CD14-positive monocyte (primary cell): Measurements from ENCODE around the gene ANKRD65. TPM values are rescaled to one million over a fixed set of nuclear protein-coding genes. Genes with fewer than 3 reads are reported as not detected.

ENCODE experiments used
- DNase-seq, 3 donors: peaks; one replicate each; pipeline ENCODE4 v3.0.0-alpha.2; 2011 to 2022
- H2AFZ ChIP-seq: 2 replicates; pipeline ENCODE4 v1.6.0; 2012; ENCODE audit warnings: mild to moderate bottlenecking, low read depth, low read length, inconsistent platforms; ENCODE audit not compliant: insufficient read depth, poor library complexity, severe bottlenecking
- H3K27ac ChIP-seq, 2 donors: 1 replicate in 1 of 2; 2 replicates in 1 of 2; pipeline ENCODE4 v1.5.1; 2012 to 2013; ENCODE audit warnings: low read length in 2 of 2, control low read depth in 1 of 2, inconsistent platforms in 1 of 2, low read depth in 1 of 2, mild to moderate bottlenecking in 1 of 2
- H3K27me3 ChIP-seq, 2 donors: one replicate each; pipeline versions ENCODE4 v1.6.0 to v1.6.1; 2011 to 2013; ENCODE audit warnings: low read length in 2 of 2; ENCODE audit not compliant: control insufficient read depth in 2 of 2, insufficient read depth in 2 of 2
- H3K36me3 ChIP-seq, 2 donors: replicated peaks in 1 of 2; 1 replicate in 1 of 2; 2 replicates in 1 of 2; pipeline versions ENCODE4 v1.5.1 to v1.6.1; 2012 to 2013; ENCODE audit warnings: low read length in 2 of 2, control low read depth in 1 of 2, inconsistent platforms in 1 of 2, mild to moderate bottlenecking in 1 of 2; ENCODE audit not compliant: insufficient read depth in 2 of 2, control insufficient read depth in 1 of 2
- H3K4me1 ChIP-seq, 2 donors: 1 replicate in 1 of 2; 2 replicates in 1 of 2; pipeline versions ENCODE4 v1.5.1 to v1.6.1; 2012 to 2013; ENCODE audit warnings: low read length in 2 of 2, control low read depth in 1 of 2, inconsistent platforms in 1 of 2, mild to moderate bottlenecking in 1 of 2, moderate library complexity in 1 of 2; ENCODE audit not compliant: insufficient read depth in 2 of 2, control insufficient read depth in 1 of 2
- H3K4me2 ChIP-seq: replicated peaks from 2 replicates; pipeline ENCODE3; 2012; ENCODE audit warnings: low read length, moderate library complexity, mild to moderate bottlenecking; ENCODE audit not compliant: poor library complexity, severe bottlenecking; ENCODE audit errors: extremely low read depth
- H3K4me3 ChIP-seq, 3 experiments: fragments of 200-600 bp in 1 of 3; sonication (generic) in 1 of 3; replicated peaks in 1 of 3; 1 replicate in 2 of 3; 2 replicates in 1 of 3; pipeline ENCODE4 v1.5.1; 2011 to 2013; ENCODE audit warnings: low read length in 3 of 3, mild to moderate bottlenecking in 3 of 3, control low read depth in 2 of 3, low read depth in 2 of 3, inconsistent platforms in 1 of 3, moderate library complexity in 1 of 3
- H3K79me2 ChIP-seq: 2 replicates; pipeline ENCODE4 v1.6.0; 2012; ENCODE audit warnings: mild to moderate bottlenecking, control low read depth, inconsistent platforms, low read length, moderate library complexity; ENCODE audit not compliant: insufficient read depth
- H3K9ac ChIP-seq: 2 replicates; pipeline ENCODE4 v1.6.0; 2017; ENCODE audit warnings: low read length, mild to moderate bottlenecking; ENCODE audit not compliant: insufficient read depth, poor library complexity, severe bottlenecking
- H3K9me3 ChIP-seq, 2 donors: replicated peaks in 1 of 2; 1 replicate in 1 of 2; 2 replicates in 1 of 2; pipeline versions ENCODE4 v1.5.1 to v1.6.1; 2012 to 2013; ENCODE audit warnings: low read length in 2 of 2, control low read depth in 1 of 2; ENCODE audit not compliant: control insufficient read depth in 1 of 2, insufficient read depth in 1 of 2
- H4K20me1 ChIP-seq: 2 replicates; pipeline ENCODE4 v1.6.0; 2012; ENCODE audit warnings: mild to moderate bottlenecking, low read length, control low read depth, moderate library complexity; ENCODE audit not compliant: insufficient read depth
- H3K27ac Mint-ChIP-seq, 7 donors: one replicate each; pipeline ENCODE4 v1.8.0; 2020; ENCODE audit warnings: mild to moderate bottlenecking in 7 of 7, mixed read lengths in 7 of 7, moderate library complexity in 6 of 7, inconsistent platforms in 2 of 7
- H3K27me3 Mint-ChIP-seq, 3 donors: one replicate each; pipeline ENCODE4 v1.8.0; 2021 to 2022; ENCODE audit warnings: low read depth in 3 of 3, mild to moderate bottlenecking in 3 of 3, mixed read lengths in 3 of 3, moderate library complexity in 3 of 3, inconsistent platforms in 1 of 3
- H3K36me3 Mint-ChIP-seq, 2 donors: one replicate each; pipeline ENCODE4 v1.8.0; 2020; ENCODE audit warnings: mixed read lengths in 2 of 2, inconsistent platforms in 1 of 2, mild to moderate bottlenecking in 1 of 2
- H3K4me1 Mint-ChIP-seq: one replicate; pipeline ENCODE4 v1.8.0; 2020; ENCODE audit warnings: mild to moderate bottlenecking, mixed read lengths
- H3K4me3 Mint-ChIP-seq, 2 donors: one replicate each; pipeline ENCODE4 v1.8.0; 2020; ENCODE audit warnings: mild to moderate bottlenecking in 2 of 2, mixed read lengths in 2 of 2, moderate library complexity in 1 of 2
- H3K9me3 Mint-ChIP-seq, 7 donors: one replicate each; pipeline ENCODE4 v1.8.0; 2020 to 2022; ENCODE audit warnings: mixed read lengths in 7 of 7, mild to moderate bottlenecking in 6 of 7, moderate library complexity in 6 of 7, inconsistent platforms in 2 of 7
- WGBS: methylation state at CpG from one replicate; pipeline ENCODE4 v1.1.5; 2013; ENCODE audit warnings: missing lambda C conversion rate; ENCODE audit not compliant: insufficient coverage; 5-methylcytosine and 5-hydroxymethylcytosine counted together
- intact Hi-C, 2 donors: fragments of 100-400 bp; cut with micrococcal nuclease; formaldehyde crosslinking; loops; one replicate each; pipeline versions ENCODE4 v1.15.0 to v1.15.1; 2023
- polyA plus RNA-seq, 3 donors: library from polyadenylated mRNA; depleted of rRNA in 1 of 3; unstranded in 2 of 3; stranded (reverse) in 1 of 3; fragments of 300-500 nt in 2 of 3; fragments of >200 nt in 1 of 3; fragmentation: Illumina TruSeq in 2 of 3; gene quantifications; 1 replicate in 2 of 3; 2 replicates in 1 of 3; pipeline ENCODE4 v1.2.3, GENCODE V29; 2012 to 2021
- TF ChIP-seq, protein P1 (sequence below): fragments of 200-600 bp; IDR thresholded peaks from one replicate; pipeline ENCODE4 v1.8.0; 2022; ENCODE audit warnings: antibody characterized with exemption, mild to moderate bottlenecking

ANKRD65 gene
- polyA plus RNA-seq, 3 donors, result 0.04 TPM; not detected in 2

DNA sequence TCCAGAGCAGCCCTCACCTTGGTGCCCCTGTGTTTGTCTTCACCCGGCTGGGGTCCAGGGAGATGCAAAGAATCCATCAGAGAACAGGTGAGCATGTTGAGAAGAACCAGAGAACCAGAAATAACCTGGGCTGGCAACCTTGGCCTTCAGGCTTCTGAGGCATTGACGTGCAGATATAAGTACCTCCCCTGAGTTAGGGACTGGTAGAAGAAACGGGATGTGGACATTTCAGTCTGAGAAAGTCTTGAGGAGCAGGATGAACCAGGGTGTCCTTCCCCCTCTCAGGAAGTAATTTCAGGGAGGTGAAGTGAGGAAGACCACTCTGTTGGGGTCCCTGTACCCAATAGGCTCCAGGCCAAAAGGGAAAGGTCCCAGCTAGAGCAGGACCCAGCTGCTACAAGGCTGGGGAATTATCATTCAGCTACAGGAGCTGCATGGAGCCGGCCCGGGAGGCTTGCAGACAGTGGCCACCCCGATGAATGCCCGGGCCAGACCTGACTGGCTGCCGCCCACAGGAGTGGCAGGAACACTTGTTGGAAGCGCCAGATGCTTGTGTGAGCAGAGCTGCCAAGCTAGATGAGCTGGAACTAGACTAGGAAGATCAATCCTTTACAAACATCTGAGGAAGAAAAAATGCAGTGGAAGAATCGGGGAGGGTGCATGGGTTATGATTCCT lies 44.4 kb downstream of the ANKRD65 start:
- no peak for DNase-seq
- Histone ChIP-seq H3K36me3 (peaks cover 2 to 18% of the 10 kb centered on the region in 2 donors), H3K27me3 (no peaks in the 10 kb centered on the region), H3K9ac (no peak overlapping the region), H3K79me2 (peaks cover 20% of the 10 kb centered on the region), H3K9me3 (no peaks in the 10 kb centered on the region), H3K4me3 (no peak overlapping the region), H2AFZ (no peak overlapping the region), H3K4me2 (no peak overlapping the region), H3K4me1 (peaks cover 24 to 35% of the 10 kb centered on the region in 2 donors), H3K27ac (peak overlapping the region in 1 of 2 donors; percentile 88), H4K20me1 (peaks cover 15% of the 10 kb centered on the region)
- H3K27me3 Mint-ChIP-seq, result no peaks in the 10 kb centered on the region
- intact Hi-C loops, result loop anchor here in 1 of 2 donors (5.0 to 10.0 kb wide), 3 partner anchors 69 to 362 kb away; partner anchors contain the start of genes ACAP3, C1orf159, ISG15 and PUSL1
- H3K9me3 Mint-ChIP-seq, result no peaks in the 10 kb centered on the region
- TF ChIP-seq, protein P1, sequence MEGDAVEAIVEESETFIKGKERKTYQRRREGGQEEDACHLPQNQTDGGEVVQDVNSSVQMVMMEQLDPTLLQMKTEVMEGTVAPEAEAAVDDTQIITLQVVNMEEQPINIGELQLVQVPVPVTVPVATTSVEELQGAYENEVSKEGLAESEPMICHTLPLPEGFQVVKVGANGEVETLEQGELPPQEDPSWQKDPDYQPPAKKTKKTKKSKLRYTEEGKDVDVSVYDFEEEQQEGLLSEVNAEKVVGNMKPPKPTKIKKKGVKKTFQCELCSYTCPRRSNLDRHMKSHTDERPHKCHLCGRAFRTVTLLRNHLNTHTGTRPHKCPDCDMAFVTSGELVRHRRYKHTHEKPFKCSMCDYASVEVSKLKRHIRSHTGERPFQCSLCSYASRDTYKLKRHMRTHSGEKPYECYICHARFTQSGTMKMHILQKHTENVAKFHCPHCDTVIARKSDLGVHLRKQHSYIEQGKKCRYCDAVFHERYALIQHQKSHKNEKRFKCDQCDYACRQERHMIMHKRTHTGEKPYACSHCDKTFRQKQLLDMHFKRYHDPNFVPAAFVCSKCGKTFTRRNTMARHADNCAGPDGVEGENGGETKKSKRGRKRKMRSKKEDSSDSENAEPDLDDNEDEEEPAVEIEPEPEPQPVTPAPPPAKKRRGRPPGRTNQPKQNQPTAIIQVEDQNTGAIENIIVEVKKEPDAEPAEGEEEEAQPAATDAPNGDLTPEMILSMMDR, result no peak
- H3K27ac Mint-ChIP-seq, result peak overlapping the region in 5 of 7 donors; percentile 63 to 98 (median 87)
- 97% methylated on average over 8 of the region's 10 CpGs for WGBS
- peaks cover 11 to 18% of the 10 kb centered on the region in 2 donors for H3K36me3 Mint-ChIP-seq
- peak overlapping the region in 1 of 2 donors; percentile 2 for H3K4me3 Mint-ChIP-seq
- peaks cover 23% of the 10 kb centered on the region for H3K4me1 Mint-ChIP-seq

DNA sequence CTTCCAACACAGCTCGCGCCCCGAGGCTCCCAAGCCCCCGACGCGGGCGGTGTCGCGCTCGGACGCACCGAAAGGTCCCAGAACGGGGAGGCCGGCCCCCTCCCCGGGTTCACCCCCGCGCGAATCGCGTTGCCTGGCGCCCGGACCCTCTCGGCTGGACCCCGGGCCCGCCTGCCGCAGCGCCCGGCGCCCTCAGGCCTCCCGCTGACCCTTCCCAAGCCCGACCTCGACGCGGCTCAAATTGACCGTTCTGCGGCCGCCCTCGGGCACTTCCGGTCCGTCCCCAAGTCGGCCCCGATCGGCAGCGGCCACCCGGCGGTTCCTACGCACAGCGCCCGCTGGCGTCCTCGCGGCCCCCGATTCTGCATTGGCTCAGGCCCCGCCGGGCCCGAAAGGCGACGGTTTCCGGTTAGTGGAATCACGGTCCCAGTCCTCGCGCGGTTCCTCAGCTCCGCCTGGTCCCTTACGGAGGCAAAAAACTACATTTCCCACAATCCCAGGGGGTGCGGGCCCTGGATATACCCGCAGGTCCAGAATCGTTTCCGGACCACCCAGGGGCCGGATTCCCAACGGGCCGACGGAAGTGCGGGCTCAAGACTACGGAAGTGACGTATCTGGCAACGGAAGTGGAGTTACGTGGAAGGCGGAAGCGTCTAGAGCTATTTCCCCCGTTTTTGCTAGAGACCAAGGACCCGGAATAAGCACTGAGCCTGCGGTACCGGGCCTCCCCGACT lies 46.0 kb downstream of the ANKRD65 start, which contains the start of gene AURKAIP1:
Gene AURKAIP1 (minus strand): TSS at position 279 of the 734 bp plus-strand sequence. CDS start 451 bp downstream, outside the sequence.
- Mint-ChIP-seq H3K4me3 (peak within 1 kb of the TSS; percentile 81 to 90), H3K4me1 (peaks cover 39% of the 10 kb centered on the region), H3K9me3 (peaks cover 0 to 2% (median 0%) of the 10 kb centered on the region in 7 donors), H3K27ac (peak within 1 kb of the TSS; percentile 95 to 99 (median 97)), H3K27me3 (peaks cover 3 to 4% (median 3%) of the 10 kb centered on the region in 3 donors), H3K36me3 (peaks cover 8 to 12% of the 10 kb centered on the region in 2 donors)
- DNase-seq, result peak; percentile 100
- TF ChIP-seq, protein P1, result peak; percentile 24
- Histone ChIP-seq H4K20me1 (peaks cover 19% of the 10 kb centered on the region), H3K9me3 (no peaks in the 10 kb centered on the region), H3K4me3 (peak within 1 kb of the TSS; percentile 82 to 92 (median 83)), H2AFZ (peak within 1 kb of the TSS; percentile 87), H3K79me2 (peaks cover 20% of the 10 kb centered on the region), H3K4me2 (peak within 1 kb of the TSS; percentile 72), H3K27me3 (no peaks in the 10 kb centered on the region), H3K4me1 (peaks cover 37 to 49% of the 10 kb centered on the region in 2 donors), H3K27ac (peak within 1 kb of the TSS; percentile 88 to 94), H3K36me3 (peaks cover 0 to 9% of the 10 kb centered on the region in 2 donors), H3K9ac (peak within 1 kb of the TSS; percentile 96)
- under 1% methylated on average over 85 of the region's 85 CpGs for WGBS
- intact Hi-C loops, result loop anchor here in 1 of 2 donors (5.0 to 10.0 kb wide), 3 partner anchors 68 to 360 kb away; partner anchors contain the start of genes ACAP3, C1orf159, ISG15 and PUSL1
